HepG2 (cell line): ENCODE measurements around the gene SOX13. TPM values are rescaled to one million over a fixed set of nuclear protein-coding genes. Genes with fewer than 3 reads are reported as not detected.

ENCODE experiments used
- ARNT2 ChIP-seq: sonication (generic); formaldehyde crosslinking; IDR thresholded peaks from 2 replicates; pipeline ENCODE4 v1.8.0; 2022; ENCODE audit warnings: mild to moderate bottlenecking, low read depth, missing genetic modification reagents, moderate library complexity
- ATM ChIP-seq: fragments of 450-650 bp; IDR thresholded peaks from 2 replicates; pipeline ENCODE4 v1.7.1; 2017; ENCODE audit warnings: mild to moderate bottlenecking, borderline replicate concordance
- DNMT1 ChIP-seq: sonication (generic); formaldehyde crosslinking; IDR thresholded peaks from 2 replicates; pipeline ENCODE4 v1.5.1; 2020; ENCODE audit warnings: mild to moderate bottlenecking, missing genetic modification reagents
- HNF4A ChIP-seq: sonication (generic); formaldehyde crosslinking; IDR thresholded peaks from 2 replicates; pipeline ENCODE4 v1.4.0; 2020; ENCODE audit warnings: missing genetic modification reagents
- KLF13 ChIP-seq: sonication (generic); formaldehyde crosslinking; IDR thresholded peaks from 2 replicates; pipeline ENCODE4 v1.4.0; 2020; ENCODE audit warnings: mild to moderate bottlenecking, missing genetic modification reagents
- KMT2A ChIP-seq: sonication (generic); formaldehyde crosslinking; IDR thresholded peaks from 2 replicates; pipeline ENCODE4 v1.4.0; 2020; ENCODE audit warnings: missing genetic modification reagents
- MED8 ChIP-seq: sonication (generic); formaldehyde crosslinking; IDR thresholded peaks from 2 replicates; pipeline ENCODE4 v1.8.1; 2023; ENCODE audit warnings: mild to moderate bottlenecking, missing genetic modification reagents; ENCODE audit not compliant: insufficient replicate concordance
- PCBP1 ChIP-seq: fragments of 200-400 bp; formaldehyde crosslinking; IDR thresholded peaks from 2 replicates; pipeline ENCODE4 v1.6.1; 2017; ENCODE audit warnings: mild to moderate bottlenecking, low read depth, low read length, borderline replicate concordance
- PRDM10 ChIP-seq: sonication (generic); formaldehyde crosslinking; IDR thresholded peaks from 2 replicates; pipeline ENCODE4 v1.4.0; 2020; ENCODE audit warnings: low read depth, missing genetic modification reagents
- RCOR2 ChIP-seq: IDR thresholded peaks from 2 replicates; pipeline ENCODE4 v1.6.1; 2016; ENCODE audit warnings: missing biosample characterization, missing genetic modification reagents
- RFX3 ChIP-seq: IDR thresholded peaks from 2 replicates; pipeline ENCODE4 v1.6.1; 2016; ENCODE audit warnings: missing biosample characterization, missing genetic modification reagents
- SALL1 ChIP-seq: sonication (generic); formaldehyde crosslinking; IDR thresholded peaks from 2 replicates; pipeline ENCODE4 v1.8.0; 2022; ENCODE audit warnings: mild to moderate bottlenecking, missing genetic modification reagents
- TRAFD1 ChIP-seq: sonication (generic); formaldehyde crosslinking; IDR thresholded peaks from 2 replicates; pipeline ENCODE4 v1.5.1; 2020; ENCODE audit warnings: missing genetic modification reagents, mild to moderate bottlenecking, borderline replicate concordance
- ZC3H13 ChIP-seq: sonication (generic); formaldehyde crosslinking; IDR thresholded peaks from 2 replicates; pipeline ENCODE4 v1.8.1; 2023; ENCODE audit warnings: mild to moderate bottlenecking, missing genetic modification reagents, moderate library complexity
- ZFP36L1 ChIP-seq: sonication (generic); formaldehyde crosslinking; IDR thresholded peaks from 2 replicates; pipeline ENCODE4 v1.8.0; 2022; ENCODE audit warnings: mild to moderate bottlenecking, missing genetic modification reagents, moderate library complexity
- ZNF136 ChIP-seq: sonication (generic); formaldehyde crosslinking; IDR thresholded peaks from 2 replicates; pipeline ENCODE4 v1.8.1; 2022; ENCODE audit warnings: low read depth, mild to moderate bottlenecking, moderate library complexity, missing genetic modification reagents
- ZNF264 ChIP-seq: sonication (generic); formaldehyde crosslinking; IDR thresholded peaks from 2 replicates; pipeline ENCODE4 v1.4.0; 2020; ENCODE audit warnings: missing genetic modification reagents
- ZNF329 ChIP-seq: sonication (generic); formaldehyde crosslinking; IDR thresholded peaks from 2 replicates; pipeline ENCODE4 v1.9.0; 2021; ENCODE audit warnings: low read depth, mild to moderate bottlenecking, missing genetic modification reagents
- ZNF451 ChIP-seq: sonication (generic); formaldehyde crosslinking; IDR thresholded peaks from 2 replicates; pipeline ENCODE4 v1.5.0; 2020; ENCODE audit warnings: mild to moderate bottlenecking, missing genetic modification reagents
- polyA plus RNA-seq, 8 experiments: library from polyadenylated mRNA; depleted of rRNA in 3 of 8; stranded (reverse) in 7 of 8; unstranded in 1 of 8; fragments of >200 nt; fragmentation: Illumina TruSeq in 4 of 8; extraction: Trizol in 4 of 8; gene quantifications; 2 replicates each; pipeline versions ENCODE4 v1.2.1 to v1.2.3, GENCODE V29; 2011 to 2016; ENCODE audit warnings: low read depth in 4 of 8, missing spikeins in 1 of 8, mixed read lengths in 1 of 8; ENCODE audit not compliant: insufficient read depth in 1 of 8
- total RNA-seq, 5 experiments: library from RNA; depleted of rRNA; stranded (reverse); fragments of >200 nt; fragmentation: Illumina TruSeq; extraction: Trizol; gene quantifications; 2 replicates each; pipeline ENCODE4 v1.2.3, GENCODE V29; 2016; ENCODE audit warnings: low read depth in 1 of 5
- TF ChIP-seq, protein P1 (sequence below): sonication (generic); formaldehyde crosslinking; IDR thresholded peaks from 2 replicates; pipeline ENCODE4 v1.5.0; 2020; ENCODE audit warnings: mild to moderate bottlenecking, missing genetic modification reagents, moderate library complexity
- TF ChIP-seq, protein P2 (sequence below): IDR thresholded peaks from 2 replicates; pipeline ENCODE4 v1.6.1; 2016; ENCODE audit warnings: mild to moderate bottlenecking
- TF ChIP-seq, protein P3 (sequence below): sonication (generic); formaldehyde crosslinking; IDR thresholded peaks from 2 replicates; pipeline ENCODE4 v1.8.0; 2022; ENCODE audit warnings: mild to moderate bottlenecking, missing genetic modification reagents, moderate library complexity

Gene SOX13
- total and polyA plus RNA-seq, 2 of the 13 experiments (the other 11 are each of a cell fraction or from before 2014, with no cell fraction given) = 13.3 to 15.8 TPM

DNA sequence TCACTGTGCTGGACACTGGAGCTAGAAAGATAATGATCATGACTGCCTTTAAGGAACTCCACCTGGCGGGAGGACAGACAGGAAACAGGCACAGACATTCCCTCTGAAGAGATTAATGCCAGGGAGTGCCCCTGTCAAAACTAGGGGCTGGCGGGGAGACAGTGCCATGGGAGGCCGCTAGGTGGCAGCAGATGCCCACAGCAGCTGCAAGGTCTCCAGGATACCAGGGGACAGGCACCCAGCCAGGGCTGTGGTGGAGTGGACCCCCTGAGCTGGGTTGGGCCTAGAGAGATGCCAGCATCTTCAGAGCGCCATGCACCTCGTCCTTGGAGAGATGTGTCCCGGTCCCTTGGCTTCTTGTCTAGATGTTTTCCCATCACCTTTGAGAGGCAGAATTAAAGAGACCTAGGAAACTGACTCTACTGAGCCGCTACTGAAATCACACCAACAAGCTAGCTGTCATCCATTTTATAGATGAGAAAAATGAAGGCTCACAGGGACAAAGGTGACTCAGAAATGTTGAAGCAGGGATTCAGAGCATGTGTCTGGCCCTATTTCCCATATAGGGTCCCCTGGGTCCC lies 89.7 kb downstream of the SOX13 start (continued):
- TF ChIP-seq PRDM10 = no peak
- 0 out of 2 replicates have a peak, but pooled peaks have one; percentile 7 for TF ChIP-seq HNF4A
- TF ChIP-seq KMT2A (CRISPR knock-in tag) = no peak
- TF ChIP-seq ZFP36L1 (CRISPR knock-in tag) = no peak
- no peak for TF ChIP-seq PCBP1
- no peak for TF ChIP-seq ZNF451 (CRISPR knock-in tag)
- no peak for TF ChIP-seq ATM
- TF ChIP-seq TRAFD1 (CRISPR knock-in tag) = no peak
- TF ChIP-seq, protein P1, sequence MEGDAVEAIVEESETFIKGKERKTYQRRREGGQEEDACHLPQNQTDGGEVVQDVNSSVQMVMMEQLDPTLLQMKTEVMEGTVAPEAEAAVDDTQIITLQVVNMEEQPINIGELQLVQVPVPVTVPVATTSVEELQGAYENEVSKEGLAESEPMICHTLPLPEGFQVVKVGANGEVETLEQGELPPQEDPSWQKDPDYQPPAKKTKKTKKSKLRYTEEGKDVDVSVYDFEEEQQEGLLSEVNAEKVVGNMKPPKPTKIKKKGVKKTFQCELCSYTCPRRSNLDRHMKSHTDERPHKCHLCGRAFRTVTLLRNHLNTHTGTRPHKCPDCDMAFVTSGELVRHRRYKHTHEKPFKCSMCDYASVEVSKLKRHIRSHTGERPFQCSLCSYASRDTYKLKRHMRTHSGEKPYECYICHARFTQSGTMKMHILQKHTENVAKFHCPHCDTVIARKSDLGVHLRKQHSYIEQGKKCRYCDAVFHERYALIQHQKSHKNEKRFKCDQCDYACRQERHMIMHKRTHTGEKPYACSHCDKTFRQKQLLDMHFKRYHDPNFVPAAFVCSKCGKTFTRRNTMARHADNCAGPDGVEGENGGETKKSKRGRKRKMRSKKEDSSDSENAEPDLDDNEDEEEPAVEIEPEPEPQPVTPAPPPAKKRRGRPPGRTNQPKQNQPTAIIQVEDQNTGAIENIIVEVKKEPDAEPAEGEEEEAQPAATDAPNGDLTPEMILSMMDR = peak; percentile 97
- TF ChIP-seq DNMT1 (CRISPR knock-in tag) = no peak
- peak; percentile 59; the same call in 1 of the 2 replicates for TF ChIP-seq SALL1 (CRISPR knock-in tag)
- TF ChIP-seq RFX3 = no peak
- TF ChIP-seq ARNT2 (CRISPR knock-in tag) = no peak
- TF ChIP-seq ZNF136 (CRISPR knock-in tag) = no peak
- TF ChIP-seq RCOR2 (CRISPR knock-in tag) = no peak
- TF ChIP-seq, protein P2, sequence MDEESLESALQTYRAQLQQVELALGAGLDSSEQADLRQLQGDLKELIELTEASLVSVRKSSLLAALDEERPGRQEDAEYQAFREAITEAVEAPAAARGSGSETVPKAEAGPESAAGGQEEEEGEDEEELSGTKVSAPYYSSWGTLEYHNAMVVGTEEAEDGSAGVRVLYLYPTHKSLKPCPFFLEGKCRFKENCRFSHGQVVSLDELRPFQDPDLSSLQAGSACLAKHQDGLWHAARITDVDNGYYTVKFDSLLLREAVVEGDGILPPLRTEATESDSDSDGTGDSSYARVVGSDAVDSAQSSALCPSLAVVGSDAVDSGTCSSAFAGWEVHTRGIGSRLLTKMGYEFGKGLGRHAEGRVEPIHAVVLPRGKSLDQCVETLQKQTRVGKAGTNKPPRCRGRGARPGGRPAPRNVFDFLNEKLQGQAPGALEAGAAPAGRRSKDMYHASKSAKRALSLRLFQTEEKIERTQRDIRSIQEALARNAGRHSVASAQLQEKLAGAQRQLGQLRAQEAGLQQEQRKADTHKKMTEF (CRISPR knock-in tag) = 0 out of 2 replicates have a peak, but pooled peaks have one; percentile 22
- TF ChIP-seq MED8 (CRISPR knock-in tag) = no peak
- TF ChIP-seq ZC3H13 = no peak
- TF ChIP-seq, protein P3, sequence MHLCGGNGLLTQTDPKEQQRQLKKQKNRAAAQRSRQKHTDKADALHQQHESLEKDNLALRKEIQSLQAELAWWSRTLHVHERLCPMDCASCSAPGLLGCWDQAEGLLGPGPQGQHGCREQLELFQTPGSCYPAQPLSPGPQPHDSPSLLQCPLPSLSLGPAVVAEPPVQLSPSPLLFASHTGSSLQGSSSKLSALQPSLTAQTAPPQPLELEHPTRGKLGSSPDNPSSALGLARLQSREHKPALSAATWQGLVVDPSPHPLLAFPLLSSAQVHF (CRISPR knock-in tag) = no peak
- TF ChIP-seq ZNF264 (CRISPR knock-in tag) = no peak
- no peak for TF ChIP-seq ZNF329 (CRISPR knock-in tag)
- no peak for TF ChIP-seq KLF13 (CRISPR knock-in tag)
